Smooth muscle cell (in vitro differentiated cells): ENCODE data around the gene MYO1H. TPM values are rescaled to one million over a fixed set of nuclear protein-coding genes. Genes with fewer than 3 reads are reported as not detected.

ENCODE experiments used
- DNase-seq: peaks from one replicate; lab custom pipeline; 2025; ENCODE audit not compliant: unreplicated experiment; lab: John Stamatoyannopoulos, UW
- H2AFZ ChIP-seq: fragments of 200-600 bp; sonication (generic); 2 replicates; pipeline ENCODE4 v1.6.0; 2016; ENCODE audit warnings: antibody characterized with exemption, low read depth, mild to moderate bottlenecking
- H3F3A ChIP-seq: fragments of 200-600 bp; sonication (generic); 2 replicates; pipeline ENCODE4 v1.6.0; 2017; ENCODE audit warnings: antibody characterized with exemption, low read depth
- H3K27ac ChIP-seq: fragments of 200-600 bp; sonication (generic); 2 replicates; pipeline ENCODE4 v1.5.1; 2016; ENCODE audit warnings: low read depth, mild to moderate bottlenecking
- H3K27me3 ChIP-seq: fragments of 200-600 bp; sonication (generic); 2 replicates; pipeline ENCODE4 v1.6.1; 2016; ENCODE audit warnings: low read depth, mild to moderate bottlenecking
- H3K36me3 ChIP-seq: fragments of 200-600 bp; sonication (generic); 2 replicates; pipeline ENCODE4 v1.5.1; 2016; ENCODE audit warnings: low read depth
- H3K4me1 ChIP-seq: fragments of 200-600 bp; sonication (generic); 2 replicates; pipeline ENCODE4 v1.5.1; 2016; ENCODE audit warnings: low read depth
- H3K4me2 ChIP-seq: fragments of 200-600 bp; sonication (generic); 2 replicates; pipeline ENCODE4 v1.6.0; 2016; ENCODE audit warnings: mild to moderate bottlenecking
- H3K4me3 ChIP-seq: fragments of 200-600 bp; sonication (generic); 2 replicates; pipeline ENCODE4 v1.5.1; 2016; ENCODE audit warnings: mild to moderate bottlenecking
- H3K79me2 ChIP-seq: fragments of 200-600 bp; sonication (generic); 2 replicates; pipeline ENCODE4 v1.6.0; 2016; ENCODE audit warnings: low read depth, mild to moderate bottlenecking
- H3K9ac ChIP-seq: fragments of 200-600 bp; sonication (generic); 2 replicates; pipeline ENCODE4 v1.6.0; 2016; ENCODE audit warnings: low read depth
- H3K9me3 ChIP-seq: fragments of 200-600 bp; sonication (generic); replicated peaks from 2 replicates; pipeline ENCODE4 v1.5.1; 2016; ENCODE audit warnings: low read depth
- H4K20me1 ChIP-seq: fragments of 200-600 bp; sonication (generic); 2 replicates; pipeline ENCODE4 v1.6.0; 2016; ENCODE audit warnings: low read depth
- WGBS: methylation state at CpG from one replicate; pipeline ENCODE4 v1.1.7; 2016; ENCODE audit warnings: low lambda C conversion rate; 5-methylcytosine and 5-hydroxymethylcytosine counted together
- polyA plus RNA-seq: library from polyadenylated mRNA; unstranded; fragments of >200 nt; fragmentation: Nextera tagmentation; extraction: Ambion mirVana; gene quantifications from 2 replicates; pipeline ENCODE4 v1.2.1, GENCODE V29; 2016
- total RNA-seq: library from RNA; depleted of rRNA; stranded (reverse); fragments of >200 nt; gene quantifications from 2 replicates; pipeline ENCODE4 v1.2.3, GENCODE V29; 2014
- TF ChIP-seq, protein P1 (sequence below): fragments of 200-600 bp; sonication (generic); IDR thresholded peaks from 2 replicates; pipeline ENCODE4 v1.5.1; 2017; ENCODE audit warnings: borderline replicate concordance, mild to moderate bottlenecking, antibody characterized with exemption; ENCODE audit not compliant: insufficient read depth, poor library complexity, severe bottlenecking

Gene MYO1H
- total and polyA plus RNA-seq, 2 experiments from 2014 or later, result 0.03 to 2.3 TPM

DNA sequence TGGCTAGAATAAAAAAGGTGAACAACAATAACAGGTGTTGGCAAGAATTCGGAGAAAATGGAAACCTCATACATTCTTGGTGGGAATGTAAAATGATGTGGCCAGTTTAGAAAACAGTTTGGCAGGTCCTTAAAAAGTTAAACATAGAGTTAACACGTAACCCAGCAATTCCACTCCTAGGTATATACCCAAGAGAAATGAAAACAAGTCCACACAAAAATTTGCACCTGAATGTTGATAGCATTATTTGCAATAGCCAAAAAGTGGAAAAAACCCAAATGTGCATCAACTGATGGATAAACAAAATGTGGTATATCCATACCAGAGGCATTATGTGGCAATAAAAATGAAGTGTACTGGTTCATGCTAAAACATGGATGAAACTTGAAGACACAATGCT lies 2.3 kb upstream of the MYO1H start:
- 86% methylated on average over 2 of the region's 2 CpGs for WGBS
- Histone ChIP-seq H3F3A (no peaks in the 10 kb centered on the region), H3K27me3 (peaks cover 12% of the 10 kb centered on the region), H2AFZ (no peak overlapping the region), H3K27ac (no peak overlapping the region), H3K36me3 (no peaks in the 10 kb centered on the region), H3K9ac (no peak overlapping the region), H3K4me3 (no peak overlapping the region), H4K20me1 (no peaks in the 10 kb centered on the region), H3K79me2 (no peaks in the 10 kb centered on the region), H3K4me1 (no peaks in the 10 kb centered on the region), H3K9me3 (no peaks in the 10 kb centered on the region), H3K4me2 (no peak overlapping the region)
- TF ChIP-seq, protein P1, sequence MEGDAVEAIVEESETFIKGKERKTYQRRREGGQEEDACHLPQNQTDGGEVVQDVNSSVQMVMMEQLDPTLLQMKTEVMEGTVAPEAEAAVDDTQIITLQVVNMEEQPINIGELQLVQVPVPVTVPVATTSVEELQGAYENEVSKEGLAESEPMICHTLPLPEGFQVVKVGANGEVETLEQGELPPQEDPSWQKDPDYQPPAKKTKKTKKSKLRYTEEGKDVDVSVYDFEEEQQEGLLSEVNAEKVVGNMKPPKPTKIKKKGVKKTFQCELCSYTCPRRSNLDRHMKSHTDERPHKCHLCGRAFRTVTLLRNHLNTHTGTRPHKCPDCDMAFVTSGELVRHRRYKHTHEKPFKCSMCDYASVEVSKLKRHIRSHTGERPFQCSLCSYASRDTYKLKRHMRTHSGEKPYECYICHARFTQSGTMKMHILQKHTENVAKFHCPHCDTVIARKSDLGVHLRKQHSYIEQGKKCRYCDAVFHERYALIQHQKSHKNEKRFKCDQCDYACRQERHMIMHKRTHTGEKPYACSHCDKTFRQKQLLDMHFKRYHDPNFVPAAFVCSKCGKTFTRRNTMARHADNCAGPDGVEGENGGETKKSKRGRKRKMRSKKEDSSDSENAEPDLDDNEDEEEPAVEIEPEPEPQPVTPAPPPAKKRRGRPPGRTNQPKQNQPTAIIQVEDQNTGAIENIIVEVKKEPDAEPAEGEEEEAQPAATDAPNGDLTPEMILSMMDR, result no peak
- no peak for DNase-seq

DNA sequence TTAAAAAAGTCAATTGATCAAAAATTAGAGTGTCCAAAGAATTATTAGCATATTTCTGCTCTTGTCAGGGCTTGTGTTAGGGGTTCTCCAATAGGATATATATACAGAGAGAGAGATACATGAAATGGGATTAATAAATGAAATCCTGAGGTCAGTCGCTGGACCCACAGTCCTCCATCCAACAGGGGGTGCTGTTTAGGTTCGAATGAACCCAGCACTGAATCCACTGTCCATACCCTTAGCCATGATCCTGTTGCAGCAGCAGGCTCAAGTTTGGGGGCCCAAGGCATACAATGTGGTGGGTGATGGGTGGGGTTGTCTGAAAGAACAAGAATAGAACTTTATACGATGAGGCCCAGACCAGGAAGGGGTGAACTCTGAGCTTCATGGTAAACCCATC lies 780 bp upstream of the MYO1H start:
- Histone ChIP-seq H3K9ac (no peak overlapping the region), H3K36me3 (no peaks in the 10 kb centered on the region), H3K4me3 (no peak overlapping the region), H3K4me1 (no peaks in the 10 kb centered on the region), H2AFZ (no peak overlapping the region), H3K27ac (no peak overlapping the region), H3K79me2 (no peaks in the 10 kb centered on the region), H3F3A (no peaks in the 10 kb centered on the region), H4K20me1 (no peaks in the 10 kb centered on the region), H3K27me3 (peaks cover 26% of the 10 kb centered on the region), H3K9me3 (no peaks in the 10 kb centered on the region), H3K4me2 (no peak overlapping the region)
- 83% methylated on average over 3 of the region's 3 CpGs for whole genome bisulfite sequencing
- TF ChIP-seq, protein P1, result peak; percentile 7
- DNase-seq, result no peak

DNA sequence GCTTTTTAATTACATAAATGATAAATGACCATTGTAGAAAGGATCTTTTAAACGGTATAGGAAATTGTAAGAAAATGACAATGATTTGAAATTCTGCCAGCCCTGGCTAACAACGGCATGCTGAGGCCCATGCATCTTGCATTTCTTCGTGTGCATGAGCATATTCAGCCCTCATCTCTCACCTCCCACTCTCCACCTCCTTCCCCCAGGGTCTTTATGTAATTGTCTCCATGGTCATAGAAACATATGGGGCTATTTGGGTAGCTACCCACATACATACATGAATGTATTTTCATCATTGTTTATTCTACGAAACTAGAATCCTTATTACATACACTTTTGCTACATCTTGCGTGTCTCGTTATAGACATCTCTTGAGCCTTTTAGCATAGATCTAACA lies 4.5 kb downstream of the MYO1H start:
- 69% methylated on average over 6 of the region's 6 CpGs for WGBS

DNA sequence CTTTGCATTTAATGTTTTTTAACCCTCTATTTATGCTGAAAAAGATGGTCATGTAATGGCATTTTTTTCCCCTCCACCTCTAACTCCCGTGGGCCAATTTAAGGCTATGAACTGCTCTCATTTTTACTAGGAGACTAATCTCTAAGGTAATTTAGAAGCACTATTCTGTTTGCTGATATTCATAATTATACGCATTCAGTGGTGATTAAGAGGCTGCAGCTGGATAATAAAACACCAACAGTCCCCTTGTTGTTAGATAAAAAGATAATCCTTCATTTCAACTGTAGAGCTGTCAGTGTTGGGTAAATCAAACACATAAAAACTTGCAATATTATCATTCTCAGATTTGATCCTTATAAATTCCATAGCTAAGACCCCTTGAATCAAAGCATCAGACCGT lies 8.9 kb downstream of the MYO1H start:
- no peak overlapping the region for H2AFZ ChIP-seq
- H3K9me3 ChIP-seq, result no peaks in the 10 kb centered on the region
- 55% methylated on average over 3 of the region's 3 CpGs for WGBS
- no peaks in the 10 kb centered on the region for H3K4me1 ChIP-seq
- no peaks in the 10 kb centered on the region for H3F3A ChIP-seq
- no peaks in the 10 kb centered on the region for H3K79me2 ChIP-seq
- H3K27ac ChIP-seq, result no peak overlapping the region
- no peak for DNase-seq
- H3K36me3 ChIP-seq, result no peaks in the 10 kb centered on the region
- no peak overlapping the region for H3K4me3 ChIP-seq
- H3K4me2 ChIP-seq, result no peak overlapping the region
- H3K27me3 ChIP-seq, result peaks cover 15% of the 10 kb centered on the region
- no peak overlapping the region for H3K9ac ChIP-seq
- H4K20me1 ChIP-seq, result no peaks in the 10 kb centered on the region
- TF ChIP-seq, protein P1, result no peak

More for the DNA sequence above, 4.5 kb downstream of the MYO1H start:
- H3K9ac ChIP-seq, result no peak overlapping the region
- no peak overlapping the region for H3K4me2 ChIP-seq
- no peak overlapping the region for H3K27ac ChIP-seq
- H3K9me3 ChIP-seq, result no peaks in the 10 kb centered on the region
- peaks cover 30% of the 10 kb centered on the region for H3K27me3 ChIP-seq
- TF ChIP-seq, protein P1, result no peak
- no peak overlapping the region for H3K4me3 ChIP-seq
- DNase-seq, result no peak
- no peaks in the 10 kb centered on the region for H3K4me1 ChIP-seq
- H2AFZ ChIP-seq, result no peak overlapping the region
- no peaks in the 10 kb centered on the region for H3K79me2 ChIP-seq
- H3F3A ChIP-seq, result no peaks in the 10 kb centered on the region
- no peaks in the 10 kb centered on the region for H4K20me1 ChIP-seq
- no peaks in the 10 kb centered on the region for H3K36me3 ChIP-seq
